Measurements from ENCODE around the gene PGAM5.

The PGAM5 gene

GRCh38 chr12:132710405-132711079 lies at the start of gene PGAM5:
TSS of gene PGAM5 (plus strand) at chr12:132710842. CDS start at chr12:132710877, 35 bp downstream.
- DNase-seq = peak; percentile 59

GRCh38 chr12:132660996-132661395 lies 49.6 kb upstream of the PGAM5 start:
- no peak for DNase-seq

DNA sequence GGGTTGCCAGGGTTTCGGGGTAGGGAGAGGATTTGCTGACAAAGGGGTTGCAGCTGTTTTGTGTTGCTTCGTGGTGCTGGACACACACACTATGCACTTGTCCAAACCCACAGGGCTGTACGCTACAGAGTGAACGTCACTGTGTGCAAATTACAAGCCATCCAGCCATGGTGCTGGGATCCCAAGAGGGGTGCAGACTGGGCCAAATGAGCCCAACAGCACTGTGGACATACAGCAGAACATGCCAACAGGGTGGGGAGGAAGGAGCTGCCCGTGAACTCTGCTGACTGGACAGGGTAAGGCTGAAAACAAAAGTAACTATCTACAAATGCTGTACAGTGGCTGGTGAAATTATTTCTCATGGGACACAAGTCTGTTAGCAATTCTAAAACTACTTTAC lies 48.7 kb upstream of the PGAM5 start:
- DNase-seq = no peak

DNA sequence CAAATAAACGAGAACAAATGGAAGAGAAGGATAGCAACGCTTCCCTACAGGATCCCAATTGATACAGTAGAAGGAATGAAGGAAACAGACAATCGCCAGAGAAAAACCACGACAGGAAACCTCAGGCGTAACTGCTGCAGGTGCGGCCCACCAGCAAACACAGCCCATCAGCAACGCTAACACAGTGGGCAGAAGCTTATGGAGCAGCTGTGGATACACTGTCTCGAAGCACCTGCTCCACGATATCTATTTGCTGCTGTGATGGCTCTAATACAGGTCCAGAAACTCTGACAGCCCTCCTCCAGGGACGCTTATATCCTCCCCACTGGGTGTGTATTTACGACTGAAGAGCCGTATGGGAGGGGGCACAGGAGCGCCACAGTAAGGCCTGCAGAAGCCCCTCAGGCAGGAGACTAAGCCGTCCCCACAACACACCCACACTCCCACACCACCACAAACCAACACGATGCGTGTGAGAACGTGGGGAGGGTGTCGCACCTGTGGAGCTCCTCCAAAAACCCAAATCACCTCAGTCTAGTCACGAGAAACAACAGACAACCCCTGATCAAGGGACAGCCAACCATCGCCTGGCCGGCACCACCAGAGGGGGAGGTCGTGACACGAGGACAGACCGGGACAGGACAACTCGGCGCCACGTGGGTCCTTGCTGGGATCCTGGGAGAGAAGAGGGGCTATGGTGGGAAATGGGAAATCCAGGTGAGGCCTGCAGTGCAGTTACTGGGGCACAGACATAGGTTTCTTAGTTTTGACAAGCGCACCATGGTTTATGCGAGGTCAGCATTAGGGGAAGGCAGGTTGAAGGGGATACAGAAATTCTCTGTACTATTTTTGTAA lies 47.5 kb upstream of the PGAM5 start:
- DNase-seq = no peak

DNA sequence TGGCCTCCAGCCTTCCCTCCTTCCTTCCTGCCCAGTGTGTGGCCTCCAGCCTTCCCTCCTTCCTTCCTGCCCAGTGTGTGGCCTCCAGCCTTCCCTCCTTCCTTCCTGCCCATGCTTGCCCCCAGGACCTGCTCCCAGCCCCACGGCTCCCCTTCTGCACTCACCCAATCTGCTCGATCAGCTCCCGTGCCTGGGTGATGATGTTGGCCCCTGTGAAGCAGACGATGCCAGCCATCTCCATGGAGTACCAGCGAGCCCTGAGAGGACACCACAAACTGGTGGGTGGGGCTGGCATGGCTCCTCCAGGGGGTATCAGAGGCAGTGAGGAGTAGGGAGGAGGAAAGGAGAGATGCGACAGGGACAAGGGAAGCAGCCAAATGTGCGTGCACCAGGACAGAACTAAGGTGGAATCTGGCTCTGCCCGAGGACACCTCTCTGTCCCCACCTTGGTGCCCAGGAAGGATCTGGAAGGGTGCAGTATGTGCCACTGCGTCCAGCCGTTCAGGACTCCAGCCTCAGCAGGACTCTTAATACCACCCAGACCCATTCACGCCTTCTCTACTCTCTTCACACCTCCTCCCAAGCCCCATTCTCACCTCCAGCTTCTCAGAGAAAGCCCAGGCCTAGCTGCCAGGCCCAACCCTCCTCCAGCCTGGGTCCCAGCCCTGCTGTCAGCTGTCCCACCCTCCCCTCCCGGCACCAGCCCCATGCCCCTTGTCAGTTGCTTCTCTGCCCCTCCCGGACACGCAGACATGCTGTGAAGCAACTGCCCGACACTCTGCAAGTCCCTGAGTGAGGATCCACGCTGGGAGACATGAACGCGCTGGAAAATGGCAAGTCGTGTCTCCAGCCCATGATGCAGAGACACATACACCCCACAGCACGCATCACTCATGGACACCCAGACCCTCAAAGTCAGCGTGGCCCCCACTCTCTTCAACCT lies 46.2 kb upstream of the PGAM5 start:
- DNase-seq = no peak

DNA sequence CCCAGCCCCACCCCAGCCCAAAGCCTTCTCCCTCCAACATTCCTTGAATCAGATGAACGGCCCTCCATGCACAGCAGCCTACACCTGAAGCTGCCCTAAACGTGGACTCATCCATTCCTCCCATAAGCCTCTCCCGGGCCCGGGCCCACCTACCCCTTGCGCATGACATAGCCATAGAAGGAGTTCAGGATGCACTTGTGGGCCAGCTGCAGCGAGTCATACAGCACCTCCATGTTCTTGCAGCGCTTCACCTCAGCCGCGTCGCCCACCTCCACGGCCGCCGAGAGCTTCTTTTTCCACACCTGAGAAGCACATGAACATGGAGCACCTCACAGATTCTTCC lies 45.5 kb upstream of the PGAM5 start:
- DNase-seq = no peak

DNA sequence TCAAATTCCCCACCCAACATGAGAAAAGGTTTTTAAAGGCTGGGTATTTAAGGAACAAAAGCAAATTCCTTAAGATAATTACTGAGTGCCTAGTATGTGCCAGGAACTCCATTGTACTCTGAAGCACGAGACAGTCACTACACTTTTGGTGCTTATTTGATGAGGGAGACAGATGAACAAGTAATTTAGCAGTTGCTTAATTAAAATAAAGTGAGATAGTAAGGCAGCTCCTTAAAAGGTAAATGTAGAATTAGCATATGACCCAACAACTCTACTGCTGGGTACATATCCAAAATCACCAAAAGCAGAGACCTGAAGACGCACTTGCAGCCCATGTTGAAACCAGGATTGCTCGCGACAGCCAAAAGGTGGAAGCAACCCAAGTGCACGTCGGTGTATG lies 44.8 kb upstream of the PGAM5 start:
- DNase-seq = no peak

DNA sequence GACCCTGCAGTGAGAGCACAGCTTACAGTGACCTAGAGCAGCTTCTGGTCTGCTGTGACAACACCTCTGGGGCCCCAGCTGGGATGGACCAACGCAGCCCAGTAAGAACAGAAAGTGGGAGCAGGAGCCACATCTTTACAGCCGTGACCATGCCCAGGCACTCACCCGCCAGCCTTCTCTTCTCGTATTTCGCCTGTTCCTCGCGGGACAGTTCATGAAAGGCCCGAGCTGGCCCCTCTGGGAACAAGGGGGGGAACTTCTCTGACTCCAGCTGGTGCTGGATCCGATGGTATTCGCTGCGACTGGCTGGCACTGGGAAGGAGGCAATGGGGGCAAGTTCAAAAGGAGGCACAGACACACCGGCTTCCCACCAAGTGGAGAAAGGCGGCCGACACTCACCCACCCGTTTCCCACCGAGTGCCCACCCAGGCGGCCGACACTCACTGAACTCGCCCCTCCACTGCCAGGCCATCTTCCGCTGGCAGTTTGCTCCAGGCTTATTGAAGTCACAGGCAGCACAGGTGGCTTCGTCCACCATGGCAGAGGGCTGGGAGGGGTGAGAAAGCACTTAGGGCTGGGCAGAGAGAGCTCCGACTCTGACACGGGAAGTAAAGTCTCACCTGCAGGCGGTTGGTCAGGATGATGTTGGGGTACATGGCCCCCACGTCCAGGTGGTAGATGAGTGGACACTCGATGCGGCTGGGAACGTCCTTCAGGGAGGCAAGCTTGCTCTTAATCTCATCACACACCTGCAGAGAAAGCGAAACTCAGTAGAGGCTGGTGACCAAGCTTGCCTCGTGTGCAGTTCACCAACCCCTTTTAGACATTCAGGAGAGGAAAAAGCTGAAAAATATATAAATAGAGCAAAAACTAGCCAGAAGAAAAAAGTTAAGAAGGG lies 42.2 kb upstream of the PGAM5 start:
- no peak for DNase-seq

- no peak for DNase-seq
These were observed 41.3 kb upstream of the PGAM5 start for GRCh38 chr12:132669166-132669879.

DNA sequence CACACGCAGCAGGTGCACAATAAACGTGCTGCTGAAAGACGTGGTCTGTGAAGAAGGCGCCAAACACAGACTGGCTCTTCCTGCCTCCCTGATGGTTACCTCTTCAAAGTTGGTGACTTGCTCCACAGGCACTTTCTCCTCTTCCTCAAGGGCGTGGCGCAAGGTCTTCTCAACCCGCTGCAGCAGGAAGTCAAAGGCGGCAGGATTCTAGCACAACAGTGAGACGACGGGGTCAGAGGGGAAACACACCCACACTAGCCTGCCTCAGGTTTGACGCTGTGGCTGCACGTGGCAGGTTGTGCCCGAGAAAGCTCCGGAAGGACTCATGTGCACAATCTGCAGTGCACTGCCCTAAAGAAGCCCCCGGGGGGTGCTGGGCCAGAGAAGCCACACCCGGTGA lies 38.5 kb upstream of the PGAM5 start:
- DNase-seq = no peak

GRCh38 chr12:132672678-132673077 lies 38.0 kb upstream of the PGAM5 start:
- DNase-seq = no peak

GRCh38 chr12:132673288-132674179 lies 37.1 kb upstream of the PGAM5 start:
- no peak for DNase-seq

DNA sequence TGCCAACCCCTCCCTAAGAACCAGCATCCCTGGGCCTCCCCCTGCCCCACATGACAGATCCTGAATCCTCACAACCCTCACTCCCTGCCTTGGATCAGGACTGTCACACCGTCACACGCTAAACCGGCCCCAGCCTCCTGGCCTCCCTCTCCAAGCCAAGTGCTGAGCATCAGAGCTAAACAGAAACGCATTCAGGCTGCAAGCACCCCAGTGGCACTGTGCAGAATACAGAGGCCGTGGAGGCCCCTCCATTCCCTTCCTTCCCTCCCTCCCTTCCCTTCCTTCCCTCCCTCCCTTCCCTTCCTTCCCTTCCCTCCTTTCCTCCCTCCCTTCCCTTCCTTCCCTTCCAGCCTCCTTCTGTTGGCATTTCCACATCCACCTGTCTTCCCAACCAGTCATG lies 36.1 kb upstream of the PGAM5 start:
- no peak for DNase-seq

DNA sequence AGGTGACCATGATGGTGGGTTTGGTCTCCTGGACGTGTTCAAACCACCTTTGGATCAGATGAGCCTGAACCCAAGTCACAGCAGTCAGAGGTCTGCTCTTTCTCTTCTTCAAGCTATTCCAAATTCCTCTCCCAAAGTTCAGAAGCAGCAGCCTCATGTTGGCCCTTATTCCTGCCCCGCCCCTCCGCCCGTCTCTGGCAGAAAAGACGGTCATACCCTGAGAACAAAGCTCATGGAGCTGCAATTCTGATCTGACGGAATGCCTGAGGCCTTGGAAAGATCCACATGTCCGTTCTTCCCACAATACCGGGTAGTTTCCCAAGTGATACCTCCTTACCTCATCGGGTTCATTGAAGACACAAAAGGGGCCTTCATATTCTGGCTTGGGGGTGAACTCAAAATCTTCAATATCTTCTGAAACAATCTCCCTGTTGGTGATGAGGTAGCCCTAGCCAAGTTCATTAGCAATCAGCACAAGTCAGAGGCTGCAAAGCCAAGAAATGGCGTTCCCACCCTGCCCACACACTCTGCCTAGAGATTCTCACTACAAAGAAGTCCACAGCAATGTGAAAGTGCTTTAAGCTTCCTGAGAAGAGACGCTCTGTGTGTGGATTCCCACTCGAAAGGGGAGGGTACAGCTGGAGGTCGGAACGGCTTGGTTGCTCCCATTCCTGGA lies 34.7 kb upstream of the PGAM5 start:
- no peak for DNase-seq

DNA sequence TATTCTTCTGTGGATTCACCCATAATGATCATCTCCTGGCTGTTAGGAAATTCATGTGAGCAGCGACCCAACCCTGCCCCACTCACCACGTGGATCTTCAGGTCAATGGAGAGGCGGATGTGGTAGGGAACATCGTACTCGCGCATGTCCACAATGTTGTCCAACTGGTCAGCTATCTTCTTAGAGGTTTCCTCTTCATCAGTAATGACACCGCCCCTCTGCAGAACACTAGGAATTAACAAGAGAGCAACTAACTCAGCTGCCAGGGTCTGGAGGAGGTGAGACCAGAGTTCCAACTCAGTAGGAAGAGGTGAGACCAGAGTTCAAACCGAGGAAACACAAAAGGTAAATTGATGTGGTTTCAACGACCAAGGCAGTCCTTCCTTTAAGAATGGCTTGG lies 33.1 kb upstream of the PGAM5 start:
- no peak for DNase-seq

GRCh38 chr12:132685400-132685799 lies 25.2 kb upstream of the PGAM5 start:
- no peak for DNase-seq

DNA sequence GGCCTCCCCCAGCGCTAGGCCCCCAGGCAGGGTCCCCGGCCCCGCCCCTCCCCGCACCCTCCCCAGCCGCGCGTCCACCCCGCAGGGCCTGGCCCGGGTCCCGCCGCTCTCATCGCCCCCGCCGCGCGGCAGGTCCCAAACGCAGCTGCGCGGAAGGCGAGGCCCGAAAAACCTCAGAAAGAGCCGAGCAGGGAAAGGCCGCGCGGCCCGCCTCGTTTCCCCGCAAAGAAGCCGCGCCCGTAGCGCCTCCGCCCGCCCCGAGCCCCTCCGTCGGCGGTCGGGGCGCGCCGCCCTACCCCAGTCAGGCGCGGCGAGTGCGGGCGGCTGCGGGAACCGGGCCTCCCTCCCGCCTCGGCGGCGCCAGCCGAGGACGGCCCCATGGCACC lies 23.8 kb upstream of the PGAM5 start:
- no peak for DNase-seq

DNA sequence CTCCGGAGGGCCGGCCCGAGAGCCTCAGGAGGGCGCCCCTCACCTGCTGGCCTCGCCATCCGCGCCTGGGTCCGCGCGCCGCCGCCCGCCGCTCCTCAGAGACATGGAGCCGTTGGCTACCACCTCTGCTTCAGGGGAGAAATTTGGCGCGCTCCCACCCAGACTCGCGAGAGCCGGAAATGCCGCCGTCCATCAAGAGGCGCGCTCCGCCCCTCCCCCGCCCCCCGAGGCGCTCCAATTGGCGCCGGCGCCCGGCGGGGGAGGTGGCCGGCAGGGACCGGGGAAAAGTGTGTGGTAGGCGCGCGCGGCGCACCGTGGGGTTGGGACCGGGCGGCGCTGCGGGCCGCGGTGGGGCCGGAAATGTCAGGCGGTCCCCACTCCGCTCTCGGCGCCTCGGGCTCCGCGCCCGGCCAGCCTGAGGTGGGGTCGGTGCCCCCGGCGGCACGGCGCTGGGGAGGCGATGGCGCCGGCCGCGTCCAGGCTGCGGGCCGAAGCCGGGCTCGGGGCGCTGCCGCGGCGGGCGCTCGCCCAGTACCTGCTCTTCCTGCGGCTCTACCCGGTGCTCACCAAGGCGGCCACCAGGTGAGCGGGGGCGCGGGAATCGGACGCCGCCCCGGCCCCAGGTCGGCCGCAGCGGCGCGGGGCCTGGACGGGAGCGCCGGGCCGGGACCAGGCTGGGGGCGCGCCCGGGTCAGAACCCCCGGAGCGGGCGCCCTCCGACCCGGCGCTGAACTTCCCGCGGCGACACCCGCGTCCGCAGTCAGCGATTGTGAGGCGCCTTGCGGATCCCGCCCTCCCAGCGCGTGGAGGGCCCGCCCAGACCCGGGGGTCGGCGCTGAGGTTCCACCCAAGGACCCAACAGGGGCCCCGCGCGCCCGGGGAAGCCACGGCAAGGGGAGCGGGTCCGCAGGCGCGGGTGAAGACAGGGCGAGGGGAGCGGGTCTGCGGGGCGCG lies 23.2 kb upstream of the PGAM5 start, which contains the start of the genes POLE and PXMP2:
TSS of gene POLE (minus strand) at position 132 of the 954 bp plus-strand sequence. CDS start at position 105, 27 bp downstream.
TSS of gene PXMP2 (plus strand) at position 377 of the 954 bp plus-strand sequence. CDS start at position 461, 84 bp downstream.
- peak; percentile 89 for DNase-seq
